Right atrium auricular region (tissue), 2 donors: Measurements from ENCODE around the gene SORCS3. TPM values are rescaled to one million over a fixed set of nuclear protein-coding genes. Genes with fewer than 3 reads are reported as not detected.

Experiments
- DNase-seq: peaks from one replicate; pipeline ENCODE4 v3.0.0-alpha.2; 2019; ENCODE audit warnings: low spot score
- H3K27ac ChIP-seq, 2 donors: fragments of 200-600 bp; sonication (generic); 1 replicate in 1 of 2; 2 replicates in 1 of 2; pipeline ENCODE4 v1.5.1; 2016 to 2019
- H3K27me3 ChIP-seq, 2 donors: fragments of 200-600 bp; sonication (generic); one replicate each; pipeline versions ENCODE4 v1.5.1 to v1.6.0; 2017 to 2019
- H3K36me3 ChIP-seq: fragments of 200-600 bp; sonication (generic); one replicate; pipeline ENCODE4 v1.5.1; 2016
- H3K4me1 ChIP-seq, 2 donors: fragments of 200-600 bp; sonication (generic); one replicate each; pipeline versions ENCODE4 v1.5.1 to v1.6.0; 2017 to 2019
- H3K4me3 ChIP-seq, 2 donors: fragments of 200-600 bp; sonication (generic); 1 replicate in 1 of 2; 2 replicates in 1 of 2; pipeline ENCODE4 v1.5.1; 2017 to 2019; ENCODE audit warnings: mild to moderate bottlenecking in 1 of 2, moderate library complexity in 1 of 2
- H3K9me3 ChIP-seq, 2 donors: fragments of 200-600 bp; sonication (generic); one replicate each; pipeline ENCODE4 v1.5.1; 2019
- total RNA-seq, 2 donors: library from RNA; depleted of rRNA; stranded (reverse); fragments of >200 nt; gene quantifications; one replicate each; pipeline ENCODE4 v1.1.0, GENCODE V29; 2016
- TF ChIP-seq, protein P1 (sequence below), 2 donors: fragments of 200-600 bp; sonication (generic); IDR thresholded peaks; one replicate each; pipeline ENCODE4 v1.5.1; 2019; ENCODE audit warnings: antibody characterized with exemption in 2 of 2

SORCS3 gene
- total RNA-seq, 2 donors from 2014 or later = 0.07 TPM; not detected in 1

DNA sequence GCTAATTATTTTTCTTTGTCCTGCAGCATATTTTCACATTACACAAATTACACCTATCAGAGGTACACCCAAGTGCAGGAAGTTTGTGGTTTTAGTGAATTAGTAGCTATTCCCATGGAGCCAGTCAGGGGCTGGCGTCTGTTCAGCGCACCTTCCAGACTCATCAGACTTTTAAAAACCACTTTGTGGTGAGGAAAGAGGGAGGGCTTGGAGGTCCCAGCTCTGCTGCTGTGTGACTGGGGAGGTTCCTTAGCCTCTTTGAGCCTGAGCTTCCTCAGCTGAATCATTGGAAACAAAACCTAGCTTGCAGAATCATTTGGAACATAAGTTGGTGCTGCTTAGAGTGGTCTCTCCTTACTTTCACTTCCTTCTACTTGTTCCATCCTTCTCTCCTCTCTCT lies 175.4 kb downstream of the SORCS3 start:
- TF ChIP-seq, protein P1, sequence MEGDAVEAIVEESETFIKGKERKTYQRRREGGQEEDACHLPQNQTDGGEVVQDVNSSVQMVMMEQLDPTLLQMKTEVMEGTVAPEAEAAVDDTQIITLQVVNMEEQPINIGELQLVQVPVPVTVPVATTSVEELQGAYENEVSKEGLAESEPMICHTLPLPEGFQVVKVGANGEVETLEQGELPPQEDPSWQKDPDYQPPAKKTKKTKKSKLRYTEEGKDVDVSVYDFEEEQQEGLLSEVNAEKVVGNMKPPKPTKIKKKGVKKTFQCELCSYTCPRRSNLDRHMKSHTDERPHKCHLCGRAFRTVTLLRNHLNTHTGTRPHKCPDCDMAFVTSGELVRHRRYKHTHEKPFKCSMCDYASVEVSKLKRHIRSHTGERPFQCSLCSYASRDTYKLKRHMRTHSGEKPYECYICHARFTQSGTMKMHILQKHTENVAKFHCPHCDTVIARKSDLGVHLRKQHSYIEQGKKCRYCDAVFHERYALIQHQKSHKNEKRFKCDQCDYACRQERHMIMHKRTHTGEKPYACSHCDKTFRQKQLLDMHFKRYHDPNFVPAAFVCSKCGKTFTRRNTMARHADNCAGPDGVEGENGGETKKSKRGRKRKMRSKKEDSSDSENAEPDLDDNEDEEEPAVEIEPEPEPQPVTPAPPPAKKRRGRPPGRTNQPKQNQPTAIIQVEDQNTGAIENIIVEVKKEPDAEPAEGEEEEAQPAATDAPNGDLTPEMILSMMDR (IDR thresholded peaks at IDR 0.05) = no peak
- Histone ChIP-seq H3K36me3 (no peaks in the 10 kb centered on the region), H3K4me3 (no peak overlapping the region), H3K27me3 (no peaks in the 10 kb centered on the region), H3K27ac (no peak overlapping the region), H3K4me1 (no peaks in the 10 kb centered on the region), H3K9me3 (no peaks in the 10 kb centered on the region)
- no peak for DNase-seq

DNA sequence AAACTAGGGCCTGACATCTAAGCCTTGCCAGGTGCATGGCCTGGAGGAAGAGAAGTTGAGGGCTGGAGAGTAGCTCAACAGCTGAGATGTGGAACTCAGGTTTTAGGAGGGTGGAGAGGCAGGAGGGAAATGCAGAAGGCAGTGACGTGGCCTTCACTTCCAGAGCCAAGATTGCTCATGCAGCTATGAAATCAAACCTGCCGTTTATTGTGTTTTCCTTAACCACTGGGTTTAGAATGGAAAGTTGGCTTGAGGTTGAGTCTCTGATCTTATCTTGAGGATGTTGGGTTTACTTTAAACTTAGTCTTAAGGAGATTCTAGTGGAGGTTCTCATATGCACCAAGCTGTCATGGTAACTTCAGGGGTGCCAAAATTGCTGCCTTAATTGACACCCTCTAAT lies 178.6 kb downstream of the SORCS3 start:
- TF ChIP-seq, protein P1 (IDR thresholded peaks at IDR 0.05) = no peak
- H3K4me1 ChIP-seq = no peaks in the 10 kb centered on the region

DNA sequence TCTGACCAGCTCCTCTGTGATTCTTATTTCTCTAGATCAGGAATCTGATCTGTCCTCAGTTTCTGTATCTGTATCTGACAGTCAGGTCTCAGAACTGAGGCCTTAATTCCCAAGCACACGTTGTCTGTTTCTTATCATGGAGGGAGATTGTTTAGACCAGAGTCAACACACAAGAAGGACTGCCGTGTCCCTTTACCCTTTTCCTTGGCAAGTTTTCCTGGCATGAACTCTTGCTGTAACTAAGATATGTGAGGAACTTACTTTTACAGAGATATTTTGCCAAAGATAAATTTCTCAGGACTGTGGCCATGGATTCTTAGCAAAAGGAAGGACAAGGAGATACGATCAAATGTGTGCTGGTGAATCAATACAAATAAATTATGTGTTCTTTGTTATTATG lies 181.0 kb downstream of the SORCS3 start:
- Histone ChIP-seq H3K9me3 (no peaks in the 10 kb centered on the region), H3K4me3 (no peak overlapping the region), H3K36me3 (no peaks in the 10 kb centered on the region), H3K4me1 (no peaks in the 10 kb centered on the region), H3K27me3 (no peaks in the 10 kb centered on the region), H3K27ac (no peak overlapping the region)
- TF ChIP-seq, protein P1 (IDR thresholded peaks at IDR 0.05) = no peak
- no peak for DNase-seq

More for the DNA sequence above, 178.6 kb downstream of the SORCS3 start:
- H3K27me3 ChIP-seq = no peaks in the 10 kb centered on the region
- H3K36me3 ChIP-seq = no peaks in the 10 kb centered on the region
- no peak overlapping the region for H3K4me3 ChIP-seq
- DNase-seq = no peak
- H3K9me3 ChIP-seq = no peaks in the 10 kb centered on the region
- no peak overlapping the region for H3K27ac ChIP-seq

DNA sequence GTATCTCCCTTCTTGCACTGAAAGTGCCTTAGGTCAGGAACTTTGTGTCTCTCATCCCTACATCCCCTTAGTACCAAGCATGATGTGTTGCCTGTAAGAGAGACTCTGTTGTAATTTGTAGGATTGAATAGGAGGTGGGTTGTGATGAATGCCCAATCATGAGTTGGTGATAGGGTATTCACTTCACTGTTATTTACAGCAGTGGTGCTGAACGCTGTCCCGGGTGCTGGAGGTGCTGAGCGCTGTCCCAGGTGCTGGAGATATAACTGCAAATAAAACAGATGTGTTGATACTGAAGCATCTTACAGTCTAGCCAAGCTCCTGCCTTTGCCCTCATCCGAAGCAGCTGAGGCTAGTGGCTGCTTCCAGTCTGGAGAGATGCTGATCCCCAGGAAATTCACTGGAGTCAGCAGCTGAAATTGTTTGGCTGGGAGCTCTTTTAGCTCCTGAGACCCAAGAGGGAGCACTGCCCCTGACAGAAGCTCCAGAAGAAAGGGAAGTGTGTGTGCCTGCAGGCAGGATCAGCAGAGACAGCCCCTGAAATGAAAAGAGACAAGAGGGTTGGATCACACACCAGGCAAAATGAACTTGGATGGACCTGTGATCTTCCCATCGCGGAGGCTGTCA lies 183.4 kb downstream of the SORCS3 start:
- Histone ChIP-seq H3K36me3 (no peaks in the 10 kb centered on the region), H3K9me3 (no peaks in the 10 kb centered on the region), H3K4me3 (no peak overlapping the region), H3K27me3 (no peaks in the 10 kb centered on the region), H3K4me1 (no peaks in the 10 kb centered on the region), H3K27ac (no peak overlapping the region)
- no peak for DNase-seq
- TF ChIP-seq, protein P1 (IDR thresholded peaks at IDR 0.05) = no peak

DNA sequence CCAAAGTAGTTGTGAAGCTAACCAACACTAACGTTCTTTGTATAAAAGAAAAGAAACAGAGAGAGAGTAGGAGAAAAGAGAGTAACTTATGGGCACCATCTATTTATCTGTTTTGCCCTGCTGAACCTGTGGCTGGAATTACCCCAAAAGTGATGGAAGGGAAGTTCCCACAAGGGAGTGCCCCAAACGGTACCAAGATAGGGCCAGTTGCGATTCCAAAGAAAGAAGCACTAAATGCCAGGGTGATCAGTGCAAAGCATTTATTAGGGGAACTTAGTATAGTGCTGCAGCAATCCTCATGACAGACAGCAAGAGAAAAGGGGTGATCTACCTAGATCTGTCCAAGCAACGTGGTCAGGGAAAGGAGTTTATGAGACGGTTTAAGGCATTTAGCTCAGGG lies 190.2 kb downstream of the SORCS3 start:
- Histone ChIP-seq H3K4me1 (no peaks in the 10 kb centered on the region), H3K9me3 (no peaks in the 10 kb centered on the region), H3K27me3 (no peaks in the 10 kb centered on the region), H3K27ac (no peak overlapping the region), H3K4me3 (no peak overlapping the region), H3K36me3 (no peaks in the 10 kb centered on the region)
- DNase-seq = no peak
- TF ChIP-seq, protein P1 (IDR thresholded peaks at IDR 0.05) = no peak

DNA sequence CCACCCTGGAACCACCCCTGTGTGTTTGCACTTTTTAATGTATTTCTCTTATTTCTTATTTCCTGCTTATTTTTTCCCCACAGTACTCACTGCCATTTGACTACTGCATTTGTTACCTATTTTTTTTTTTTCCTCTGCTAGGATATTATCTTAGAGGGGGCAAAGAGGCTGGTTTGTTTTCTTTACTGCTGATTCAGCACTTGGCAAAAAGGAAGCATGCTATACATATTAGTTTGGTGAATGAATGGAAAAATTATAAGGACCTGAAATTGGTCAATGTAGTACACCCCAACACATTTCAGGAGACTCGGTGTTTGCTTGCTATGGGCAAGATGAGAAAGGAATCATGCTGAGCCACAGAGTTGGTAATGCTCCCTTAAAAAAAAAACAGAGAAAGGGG lies 193.5 kb downstream of the SORCS3 start:
- H3K9me3 ChIP-seq = no peaks in the 10 kb centered on the region

More for the DNA sequence above, 193.5 kb downstream of the SORCS3 start:
- TF ChIP-seq, protein P1 (IDR thresholded peaks at IDR 0.05) = no peak
- no peaks in the 10 kb centered on the region for H3K36me3 ChIP-seq
- H3K27me3 ChIP-seq = no peaks in the 10 kb centered on the region
- no peak for DNase-seq
- H3K4me3 ChIP-seq = no peak overlapping the region
- no peak overlapping the region for H3K27ac ChIP-seq
- H3K4me1 ChIP-seq = no peaks in the 10 kb centered on the region
